GM21390 (cell line): ENCODE results near the gene GATM.

Source experiments
- ATAC-seq: cut with Tn5 transposase; IDR thresholded peaks from one replicate; pipeline ENCODE4 v1.9.1; 2021; ENCODE audit not compliant: unreplicated experiment

Gene GATM

GRCh38 chr15:45361878-45362277 is 16.5 kb downstream of the GATM start:
- ATAC-seq = no peak

- no peak for ATAC-seq
Observed at GRCh38 chr15:45355860-45356259, 22.5 kb downstream of the GATM start.

GRCh38 chr15:45354711-45355110 is 23.6 kb downstream of the GATM start:
- ATAC-seq = no peak

GRCh38 chr15:45351227-45351626 is 27.1 kb downstream of the GATM start:
- ATAC-seq = no peak

GRCh38 chr15:45349623-45350022 is 28.7 kb downstream of the GATM start:
- no peak for ATAC-seq

GRCh38 chr15:45347989-45348388 is 30.4 kb downstream of the GATM start:
- no peak for ATAC-seq

- ATAC-seq = no peak
Observed at GRCh38 chr15:45347033-45347432, 31.3 kb downstream of the GATM start.

- no peak for ATAC-seq
Observed at GRCh38 chr15:45346381-45346780, 32.0 kb downstream of the GATM start.

GRCh38 chr15:45343258-45343860 is 35.0 kb downstream of the GATM start:
- no peak for ATAC-seq

GRCh38 chr15:45341790-45342189 is 36.6 kb downstream of the GATM start:
- ATAC-seq = no peak

GRCh38 chr15:45340429-45340828 is 37.9 kb downstream of the GATM start:
- ATAC-seq = no peak

GRCh38 chr15:45338417-45338816 is 39.9 kb downstream of the GATM start:
- no peak for ATAC-seq

GRCh38 chr15:45337224-45337623 is 41.1 kb downstream of the GATM start:
- ATAC-seq = no peak

- no peak for ATAC-seq
Observed at GRCh38 chr15:45333550-45333949, 44.8 kb downstream of the GATM start.

- ATAC-seq = no peak
Observed at GRCh38 chr15:45332694-45333093, 45.6 kb downstream of the GATM start.

- ATAC-seq = no peak
Observed at GRCh38 chr15:45331972-45332371, 46.4 kb downstream of the GATM start.

GRCh38 chr15:45328663-45329062 is 49.7 kb downstream of the GATM start:
- ATAC-seq = no peak

GRCh38 chr15:45326741-45327140 is 51.6 kb downstream of the GATM start:
- no peak for ATAC-seq

- ATAC-seq = no peak
Observed at GRCh38 chr15:45326280-45326679, 52.1 kb downstream of the GATM start.

- no peak for ATAC-seq
Observed at GRCh38 chr15:45320581-45321205, 57.7 kb downstream of the GATM start.

- ATAC-seq = no peak
Observed at GRCh38 chr15:45319472-45320214, 58.7 kb downstream of the GATM start.

GRCh38 chr15:45314960-45315359 is 63.4 kb downstream of the GATM start:
- ATAC-seq = no peak
